ENCODE results near the gene PLEKHN1.

DNA sequence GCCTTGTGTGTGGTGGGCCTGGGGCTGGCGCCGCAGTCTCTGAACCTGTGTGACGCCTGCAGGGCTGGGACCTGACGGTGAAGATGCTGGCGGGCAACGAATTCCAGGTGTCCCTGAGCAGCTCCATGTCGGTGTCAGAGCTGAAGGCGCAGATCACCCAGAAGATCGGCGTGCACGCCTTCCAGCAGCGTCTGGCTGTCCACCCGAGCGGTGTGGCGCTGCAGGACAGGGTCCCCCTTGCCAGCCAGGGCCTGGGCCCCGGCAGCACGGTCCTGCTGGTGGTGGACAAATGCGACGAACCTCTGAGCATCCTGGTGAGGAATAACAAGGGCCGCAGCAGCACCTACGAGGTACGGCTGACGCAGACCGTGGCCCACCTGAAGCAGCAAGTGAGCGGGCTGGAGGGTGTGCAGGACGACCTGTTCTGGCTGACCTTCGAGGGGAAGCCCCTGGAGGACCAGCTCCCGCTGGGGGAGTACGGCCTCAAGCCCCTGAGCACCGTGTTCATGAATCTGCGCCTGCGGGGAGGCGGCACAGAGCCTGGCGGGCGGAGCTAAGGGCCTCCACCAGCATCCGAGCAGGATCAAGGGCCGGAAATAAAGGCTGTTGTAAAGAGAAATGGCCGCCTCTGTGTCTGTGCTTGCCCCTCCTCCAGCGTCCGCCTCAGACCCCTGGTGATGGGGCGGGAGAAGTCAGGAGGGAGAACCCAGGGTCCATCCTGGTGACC lies 47.8 kb downstream of the PLEKHN1 start:
- TF ChIP-seq POLR2A (IDR thresholded peaks at IDR 0.05; ENCODE audit: low read depth) (no peak), POLR2AphosphoS5 (IDR thresholded peaks at IDR 0.05) (no peak)
- TF ChIP-seq, protein P1, sequence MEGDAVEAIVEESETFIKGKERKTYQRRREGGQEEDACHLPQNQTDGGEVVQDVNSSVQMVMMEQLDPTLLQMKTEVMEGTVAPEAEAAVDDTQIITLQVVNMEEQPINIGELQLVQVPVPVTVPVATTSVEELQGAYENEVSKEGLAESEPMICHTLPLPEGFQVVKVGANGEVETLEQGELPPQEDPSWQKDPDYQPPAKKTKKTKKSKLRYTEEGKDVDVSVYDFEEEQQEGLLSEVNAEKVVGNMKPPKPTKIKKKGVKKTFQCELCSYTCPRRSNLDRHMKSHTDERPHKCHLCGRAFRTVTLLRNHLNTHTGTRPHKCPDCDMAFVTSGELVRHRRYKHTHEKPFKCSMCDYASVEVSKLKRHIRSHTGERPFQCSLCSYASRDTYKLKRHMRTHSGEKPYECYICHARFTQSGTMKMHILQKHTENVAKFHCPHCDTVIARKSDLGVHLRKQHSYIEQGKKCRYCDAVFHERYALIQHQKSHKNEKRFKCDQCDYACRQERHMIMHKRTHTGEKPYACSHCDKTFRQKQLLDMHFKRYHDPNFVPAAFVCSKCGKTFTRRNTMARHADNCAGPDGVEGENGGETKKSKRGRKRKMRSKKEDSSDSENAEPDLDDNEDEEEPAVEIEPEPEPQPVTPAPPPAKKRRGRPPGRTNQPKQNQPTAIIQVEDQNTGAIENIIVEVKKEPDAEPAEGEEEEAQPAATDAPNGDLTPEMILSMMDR (IDR thresholded peaks at IDR 0.05) = no peak
